ENCODE results near the gene STX7.

DNA sequence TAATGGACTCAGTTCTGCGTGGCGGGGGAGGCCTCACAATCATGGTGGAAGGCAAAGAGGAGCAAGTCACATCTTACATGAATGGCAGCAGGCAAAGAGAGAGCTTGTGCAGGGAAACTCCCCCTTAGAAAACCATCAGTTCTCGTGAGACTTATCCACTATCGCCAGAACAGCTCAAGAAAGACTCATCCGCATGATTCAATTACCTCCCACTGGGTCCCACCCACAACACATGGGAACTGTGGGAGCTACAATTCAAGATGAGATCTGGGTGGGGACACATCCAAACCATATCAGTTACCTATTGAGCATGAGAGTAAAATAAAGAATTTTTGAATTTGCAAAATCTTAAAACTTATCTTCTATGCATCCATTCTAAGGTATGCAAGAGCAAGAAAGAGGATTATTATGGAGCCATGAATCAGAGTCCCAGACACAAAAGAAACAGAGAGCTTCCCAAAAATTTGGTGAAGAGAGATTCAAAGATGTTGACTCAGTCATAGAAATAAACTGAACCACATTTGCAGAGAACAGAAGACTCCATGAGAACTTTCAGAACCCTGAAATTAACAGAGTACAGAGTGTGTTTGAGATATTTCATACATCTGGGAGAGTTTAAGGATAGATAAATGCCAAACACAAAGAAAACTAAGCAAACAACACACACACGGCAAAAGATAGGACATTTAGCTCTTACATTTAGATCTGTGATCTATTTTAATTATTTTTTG is 94.5 kb downstream of the STX7 start:
- TF ChIP-seq CTCF (IDR thresholded peaks at IDR 0.05; ENCODE audit: low read depth, low read length): no peak
- TF ChIP-seq EZH2phosphoT487 (IDR thresholded peaks at IDR 0.05; ENCODE audit: low read depth): no peak
